ENCODE results near the gene IZUMO4.

DNA sequence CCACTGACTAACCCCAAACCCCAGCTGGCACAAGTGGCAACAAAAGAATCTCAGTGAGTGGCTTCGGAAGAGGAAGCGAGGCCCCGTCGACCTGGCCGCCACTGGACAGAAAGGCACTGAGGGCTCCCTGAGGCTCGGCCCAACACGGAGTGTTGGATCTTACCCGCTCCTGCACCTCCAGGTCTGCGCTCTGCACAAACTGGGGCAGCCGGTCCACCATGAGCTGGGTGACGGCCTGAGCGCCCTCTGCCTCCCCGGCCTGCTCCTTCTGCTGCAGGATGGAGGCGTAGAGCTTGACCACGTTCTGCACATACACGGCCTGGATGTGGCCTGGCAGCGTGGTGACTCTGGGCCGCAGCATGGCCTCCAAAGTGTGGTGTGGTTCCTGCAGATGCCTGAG, 21.7 kb downstream of the IZUMO4 start:
- TF ChIP-seq, protein P1, sequence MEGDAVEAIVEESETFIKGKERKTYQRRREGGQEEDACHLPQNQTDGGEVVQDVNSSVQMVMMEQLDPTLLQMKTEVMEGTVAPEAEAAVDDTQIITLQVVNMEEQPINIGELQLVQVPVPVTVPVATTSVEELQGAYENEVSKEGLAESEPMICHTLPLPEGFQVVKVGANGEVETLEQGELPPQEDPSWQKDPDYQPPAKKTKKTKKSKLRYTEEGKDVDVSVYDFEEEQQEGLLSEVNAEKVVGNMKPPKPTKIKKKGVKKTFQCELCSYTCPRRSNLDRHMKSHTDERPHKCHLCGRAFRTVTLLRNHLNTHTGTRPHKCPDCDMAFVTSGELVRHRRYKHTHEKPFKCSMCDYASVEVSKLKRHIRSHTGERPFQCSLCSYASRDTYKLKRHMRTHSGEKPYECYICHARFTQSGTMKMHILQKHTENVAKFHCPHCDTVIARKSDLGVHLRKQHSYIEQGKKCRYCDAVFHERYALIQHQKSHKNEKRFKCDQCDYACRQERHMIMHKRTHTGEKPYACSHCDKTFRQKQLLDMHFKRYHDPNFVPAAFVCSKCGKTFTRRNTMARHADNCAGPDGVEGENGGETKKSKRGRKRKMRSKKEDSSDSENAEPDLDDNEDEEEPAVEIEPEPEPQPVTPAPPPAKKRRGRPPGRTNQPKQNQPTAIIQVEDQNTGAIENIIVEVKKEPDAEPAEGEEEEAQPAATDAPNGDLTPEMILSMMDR (IDR thresholded peaks at IDR 0.05; ENCODE audit: low read length), result no peak
- no peak for TF ChIP-seq EZH2 (optimal IDR thresholded peaks at IDR 0.05; ENCODE audit: low read depth, low read length)
